ENCODE measurements around the gene SGPP1.
"Not testable (repeated sequence)": the region's sequence is repeated elsewhere in the genome, so short reads cannot be mapped to it uniquely, and the experiment has no call there.

SGPP1 gene, protein sequence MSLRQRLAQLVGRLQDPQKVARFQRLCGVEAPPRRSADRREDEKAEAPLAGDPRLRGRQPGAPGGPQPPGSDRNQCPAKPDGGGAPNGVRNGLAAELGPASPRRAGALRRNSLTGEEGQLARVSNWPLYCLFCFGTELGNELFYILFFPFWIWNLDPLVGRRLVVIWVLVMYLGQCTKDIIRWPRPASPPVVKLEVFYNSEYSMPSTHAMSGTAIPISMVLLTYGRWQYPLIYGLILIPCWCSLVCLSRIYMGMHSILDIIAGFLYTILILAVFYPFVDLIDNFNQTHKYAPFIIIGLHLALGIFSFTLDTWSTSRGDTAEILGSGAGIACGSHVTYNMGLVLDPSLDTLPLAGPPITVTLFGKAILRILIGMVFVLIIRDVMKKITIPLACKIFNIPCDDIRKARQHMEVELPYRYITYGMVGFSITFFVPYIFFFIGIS

DNA sequence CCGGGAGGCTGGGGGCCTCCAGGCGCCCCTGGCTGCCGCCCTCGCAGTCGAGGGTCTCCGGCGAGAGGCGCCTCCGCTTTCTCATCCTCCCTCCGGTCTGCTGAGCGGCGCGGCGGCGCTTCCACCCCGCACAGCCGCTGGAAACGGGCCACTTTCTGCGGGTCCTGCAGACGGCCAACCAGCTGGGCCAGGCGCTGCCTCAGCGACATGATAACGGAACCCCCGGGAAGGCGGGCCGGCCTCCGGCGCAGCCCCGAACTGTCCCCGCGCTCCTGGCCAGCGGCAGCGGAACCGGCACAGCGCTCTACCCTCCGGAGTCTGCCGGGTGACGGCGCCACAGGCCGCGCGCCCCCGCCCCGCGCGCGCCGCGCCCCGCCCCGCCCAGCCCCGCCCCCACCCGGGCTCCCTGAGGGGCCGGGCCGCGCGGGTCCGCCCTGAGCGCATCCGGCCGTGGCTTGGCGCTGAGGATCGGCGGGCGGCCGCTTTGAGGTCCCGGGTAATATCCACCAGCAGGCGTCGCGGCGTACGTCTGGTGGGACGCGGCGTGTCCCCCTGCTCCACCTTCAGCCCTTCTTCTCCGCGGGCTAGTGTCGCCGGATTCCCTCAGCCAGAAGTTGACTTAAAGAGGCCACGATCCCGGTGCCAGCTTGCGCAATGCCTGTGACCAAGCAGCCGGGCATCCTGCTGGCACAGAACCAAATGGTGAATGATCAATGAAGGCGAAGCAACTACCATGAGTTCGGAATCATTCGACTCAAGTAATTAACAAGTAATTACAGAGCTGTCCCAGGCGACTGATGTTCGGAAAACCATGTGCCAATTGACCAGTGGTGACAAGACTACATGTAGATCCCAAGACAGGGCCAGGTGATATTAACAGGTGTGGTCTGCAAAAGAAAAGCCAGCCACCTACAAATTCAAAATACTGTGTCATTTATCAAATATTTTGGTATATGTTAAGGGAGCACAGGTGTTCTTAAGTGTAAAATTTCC is at the start of gene SGPP1:
Gene SGPP1 (minus strand): TSS at position 330 of the 993 bp plus-strand sequence. CDS start 121 bp downstream, at position 209.
- peak; percentile 67 for DNase-seq (ENCODE audit: low read depth)

DNA sequence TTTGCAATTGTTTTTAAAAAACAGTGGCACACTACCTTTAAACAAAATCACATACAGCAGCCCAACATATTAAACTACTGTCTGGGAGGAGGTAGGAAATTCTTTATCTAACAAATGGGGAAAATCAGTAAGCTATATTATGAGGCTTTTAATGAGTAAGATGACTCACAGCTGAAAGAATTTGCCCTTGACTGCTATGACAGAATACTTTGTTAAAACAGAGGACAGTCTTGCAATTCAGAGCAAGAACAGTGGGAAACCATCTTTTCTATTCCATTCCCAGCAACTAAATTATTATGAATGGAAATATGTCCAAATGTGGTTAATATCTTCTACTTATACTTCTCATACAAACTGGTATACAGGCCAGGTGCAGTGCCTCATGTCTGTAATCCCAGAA is 49.2 kb upstream of the SGPP1 start:
- DNase-seq (ENCODE audit: low read depth) = no peak

DNA sequence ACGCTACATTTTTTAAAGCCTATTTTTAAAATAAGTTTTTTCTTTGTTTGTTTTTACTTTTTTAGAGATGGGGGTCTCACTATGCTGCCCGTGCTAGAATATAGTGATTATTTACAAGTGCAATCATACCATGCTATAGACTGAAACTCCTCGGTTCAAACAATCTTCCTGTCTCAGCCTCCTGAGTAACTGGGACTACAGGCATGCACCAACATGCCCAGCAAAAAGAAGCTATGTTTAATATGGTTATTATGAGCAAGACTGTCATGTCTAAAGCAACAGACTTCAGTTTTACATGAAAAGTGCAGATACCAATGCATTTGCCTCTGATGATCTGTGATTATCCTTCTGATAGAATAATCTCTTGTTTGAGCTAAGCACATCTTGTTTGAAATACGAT is 45.6 kb upstream of the SGPP1 start:
- DNase-seq (ENCODE audit: low read depth) = no peak

DNA sequence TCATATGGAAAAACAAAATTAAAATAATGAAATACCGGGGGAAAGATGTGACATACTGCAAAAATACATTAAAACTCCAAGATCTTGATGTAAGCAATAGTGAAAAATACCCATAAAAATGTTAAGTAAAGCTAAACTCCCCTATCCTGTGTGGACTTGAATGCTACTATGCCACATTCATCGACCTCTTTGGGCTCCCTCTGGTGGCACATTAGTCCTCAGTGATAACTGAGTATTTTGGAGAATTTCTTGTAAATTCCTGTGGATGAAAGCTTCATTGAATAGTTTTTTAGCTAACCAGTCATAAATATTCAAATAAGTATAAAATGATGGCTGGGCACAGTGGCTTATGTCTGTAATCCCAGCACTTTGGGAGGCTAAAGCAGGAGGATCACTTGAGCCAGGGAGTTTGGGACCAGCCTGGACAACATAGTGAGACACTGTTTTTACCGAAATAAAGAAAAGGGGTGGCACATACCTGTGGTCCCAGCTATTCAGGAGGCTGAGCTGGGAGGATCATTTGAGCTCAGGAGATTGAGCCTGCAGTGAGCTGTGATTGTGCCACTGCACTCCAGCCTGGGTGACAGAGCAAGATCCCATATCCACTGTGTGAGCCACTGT is 42.4 kb upstream of the SGPP1 start:
- no peak for DNase-seq (ENCODE audit: low read depth)

DNA sequence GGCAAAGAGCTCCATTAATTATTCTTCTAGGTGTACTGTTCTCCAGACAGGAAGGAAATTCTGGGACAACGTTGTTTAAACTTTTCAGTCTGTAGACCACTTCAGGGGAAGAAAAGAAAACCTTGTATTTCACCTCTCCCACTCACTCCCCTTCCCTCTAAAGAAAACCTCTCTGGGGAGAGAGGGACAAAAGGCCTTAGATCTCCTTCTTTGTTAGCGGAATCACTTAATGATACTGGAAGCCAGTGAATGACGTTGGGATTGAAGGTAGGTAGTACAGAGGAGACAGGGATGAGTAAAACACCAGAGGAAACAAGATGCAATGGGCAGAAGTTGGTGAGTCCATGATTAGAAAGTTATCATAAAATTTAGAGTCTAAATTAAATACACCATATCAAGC is 38.7 kb upstream of the SGPP1 start:
- no peak for DNase-seq (ENCODE audit: low read depth)

DNA sequence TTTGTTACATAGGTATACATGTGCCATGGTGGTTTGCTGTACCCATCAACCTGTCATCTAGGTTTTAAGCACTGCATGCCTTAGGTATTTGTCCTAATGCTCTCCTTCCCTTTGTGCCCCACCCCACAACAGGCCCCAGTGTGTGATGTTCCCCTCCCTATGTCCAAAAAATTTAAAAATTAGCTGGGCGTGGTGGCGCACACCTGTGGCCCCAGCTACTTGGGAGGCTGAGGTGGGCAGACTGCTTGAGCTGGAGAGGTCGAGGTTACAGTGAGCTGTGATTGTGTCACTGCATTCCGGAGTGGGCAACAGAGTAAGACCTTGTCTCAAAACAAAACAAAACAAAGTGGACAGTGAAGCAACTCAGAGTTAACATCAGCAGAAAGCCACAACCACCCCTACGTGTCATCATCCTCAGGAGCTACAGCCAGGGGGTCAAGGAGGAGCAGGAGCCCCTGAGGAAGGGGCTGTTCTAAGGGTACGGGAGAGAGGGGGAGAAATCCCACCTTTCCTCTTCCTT is 36.8 kb upstream of the SGPP1 start:
- no peak for DNase-seq (ENCODE audit: low read depth)

DNA sequence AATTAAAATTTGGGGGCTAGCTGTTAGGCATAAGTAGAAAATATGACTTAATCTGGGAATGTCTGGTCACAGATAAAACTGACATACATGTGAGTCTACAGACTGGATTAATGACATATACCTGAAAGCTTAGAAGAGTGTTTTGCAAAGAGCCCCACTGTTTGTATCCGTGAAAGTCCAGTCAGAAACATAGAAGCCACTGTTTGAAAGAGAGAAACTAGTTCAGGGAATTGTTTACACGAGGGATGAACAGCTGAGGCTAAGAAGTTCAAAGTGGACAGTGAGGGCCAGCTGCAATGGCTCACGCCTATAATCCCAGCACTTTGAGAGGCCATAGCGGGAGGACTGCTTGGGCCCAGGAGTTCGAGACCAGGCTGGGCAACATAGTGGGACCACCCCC is 36.2 kb upstream of the SGPP1 start:
- no peak for DNase-seq (ENCODE audit: low read depth)

DNA sequence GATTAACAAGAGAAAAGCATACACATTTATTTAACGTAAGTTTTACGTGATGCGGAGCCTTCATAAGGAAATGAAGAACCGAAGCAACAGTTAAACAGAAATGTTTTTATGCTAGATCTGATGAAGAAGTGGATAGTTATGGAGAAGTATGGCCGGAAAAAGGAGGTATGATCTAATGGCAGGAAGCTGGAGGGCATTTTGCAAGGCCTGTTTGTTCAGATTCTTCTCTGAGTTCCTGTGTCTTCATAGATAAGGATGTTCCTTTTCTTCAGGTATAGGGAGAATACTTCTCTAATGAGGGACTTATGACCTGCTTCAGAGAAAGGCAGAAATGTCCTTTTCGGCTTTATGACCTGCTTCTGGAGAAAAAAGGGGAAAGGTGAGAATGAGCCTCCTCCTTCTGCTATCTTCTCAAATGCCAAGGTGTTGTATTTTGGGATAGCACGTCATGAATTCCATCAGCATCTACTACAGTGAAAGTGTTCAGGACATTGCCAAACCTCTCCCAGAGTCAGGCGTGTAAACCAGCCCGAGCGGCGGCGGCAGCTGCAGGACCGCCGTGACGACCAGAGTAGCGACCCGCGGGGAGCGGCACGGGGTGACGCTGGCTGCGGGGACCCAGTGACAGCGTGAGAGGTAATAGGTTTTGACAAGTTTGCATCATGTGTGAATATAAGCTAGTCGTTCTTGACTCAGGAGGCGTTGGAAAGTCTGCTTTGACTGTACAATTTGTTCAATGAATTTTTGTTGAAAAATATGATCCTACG is 33.7 kb upstream of the SGPP1 start:
- no peak for DNase-seq (ENCODE audit: low read depth)

DNA sequence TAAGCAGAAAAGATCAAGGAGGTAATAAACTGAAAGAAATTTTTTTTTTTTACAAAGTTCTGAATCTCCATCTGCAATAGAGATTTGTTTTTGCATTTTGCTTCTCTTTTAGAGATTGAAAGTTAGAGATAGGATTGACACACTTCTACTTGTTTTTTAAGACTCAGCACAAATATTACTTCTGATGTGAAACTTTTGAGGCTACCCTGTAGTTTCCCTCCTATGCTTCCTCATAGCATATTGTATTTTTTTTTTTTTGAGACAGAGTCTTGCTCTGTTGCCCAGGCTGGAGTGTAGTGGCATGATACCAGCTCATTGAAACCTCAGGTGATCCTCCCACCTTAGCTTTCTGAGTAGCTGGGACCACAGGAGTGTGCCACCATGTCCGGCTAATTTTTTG is 32.1 kb upstream of the SGPP1 start:
- no peak for DNase-seq (ENCODE audit: low read depth)

DNA sequence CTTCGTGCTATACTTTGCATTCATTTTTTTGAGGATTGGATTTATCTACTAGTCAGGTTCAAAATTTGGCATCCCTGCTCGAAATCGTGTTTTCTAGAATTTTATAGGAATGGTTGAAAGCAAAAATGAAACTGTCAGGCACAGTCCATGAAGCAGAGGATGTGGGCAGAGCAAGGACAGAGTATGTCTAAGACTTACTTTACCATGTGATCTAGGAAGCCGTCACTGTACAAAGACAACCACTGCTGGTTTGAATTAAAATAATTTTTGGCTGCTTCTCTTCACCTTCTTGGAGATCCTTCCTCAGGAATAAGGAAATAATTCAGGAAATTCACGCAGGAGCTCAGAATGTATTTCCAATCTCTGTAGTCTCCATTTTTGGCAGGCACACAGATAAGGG is 31.6 kb upstream of the SGPP1 start:
- no peak for DNase-seq (ENCODE audit: low read depth)

DNA sequence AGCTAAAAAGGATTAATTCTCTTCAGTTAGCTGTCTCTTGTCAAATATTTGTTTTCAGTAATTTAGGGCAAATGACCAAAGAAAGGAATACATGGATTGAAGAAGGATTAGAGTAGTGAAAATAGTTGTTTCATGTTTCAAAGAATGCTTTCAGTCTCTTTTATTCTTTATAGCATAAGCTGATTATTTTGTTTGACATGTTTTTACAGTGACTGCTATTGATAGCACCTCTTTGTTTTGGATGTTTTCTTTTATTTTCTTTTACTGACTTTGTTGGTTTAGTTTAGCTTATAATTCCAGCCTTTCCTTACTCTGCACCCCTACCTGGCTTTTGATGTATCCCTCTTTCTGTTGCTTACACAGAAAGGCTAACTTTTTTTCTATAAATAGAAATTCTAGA is 29.3 kb upstream of the SGPP1 start:
- no peak for DNase-seq (ENCODE audit: low read depth)

DNA sequence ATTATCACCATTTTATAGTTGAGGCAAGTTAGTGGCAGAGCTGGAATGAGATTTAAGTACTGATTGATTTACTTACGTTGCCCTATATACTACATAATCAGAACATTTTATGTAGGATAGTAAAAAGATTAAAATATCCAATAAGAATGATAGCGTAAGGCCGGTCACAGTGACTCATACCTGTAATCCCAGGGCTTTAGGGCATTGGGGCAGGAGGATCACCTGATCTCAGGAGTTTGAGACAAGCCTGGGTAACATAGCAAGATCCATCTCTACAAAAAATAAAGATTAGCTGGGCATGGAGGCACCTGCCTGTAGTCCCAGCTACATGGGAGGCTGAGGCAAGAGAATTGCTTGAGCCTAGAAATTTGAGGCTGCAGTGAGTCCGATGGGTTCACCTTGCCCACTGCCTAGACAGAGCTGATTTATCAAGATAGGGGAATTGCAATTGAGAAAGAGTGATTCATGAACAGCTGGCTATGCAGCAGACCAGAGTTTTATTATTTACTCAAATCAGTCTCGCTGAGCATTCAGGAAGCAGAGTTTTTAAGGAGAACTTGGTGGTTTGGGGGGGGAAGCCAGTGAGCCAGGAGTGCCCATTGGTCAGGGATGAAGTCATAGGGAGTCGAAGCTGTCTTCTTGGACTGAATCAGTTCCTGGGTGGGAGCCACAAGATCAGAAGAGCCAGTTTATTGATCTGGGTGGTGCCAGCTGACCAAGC is 24.7 kb upstream of the SGPP1 start:
- no peak for DNase-seq (ENCODE audit: low read depth)

DNA sequence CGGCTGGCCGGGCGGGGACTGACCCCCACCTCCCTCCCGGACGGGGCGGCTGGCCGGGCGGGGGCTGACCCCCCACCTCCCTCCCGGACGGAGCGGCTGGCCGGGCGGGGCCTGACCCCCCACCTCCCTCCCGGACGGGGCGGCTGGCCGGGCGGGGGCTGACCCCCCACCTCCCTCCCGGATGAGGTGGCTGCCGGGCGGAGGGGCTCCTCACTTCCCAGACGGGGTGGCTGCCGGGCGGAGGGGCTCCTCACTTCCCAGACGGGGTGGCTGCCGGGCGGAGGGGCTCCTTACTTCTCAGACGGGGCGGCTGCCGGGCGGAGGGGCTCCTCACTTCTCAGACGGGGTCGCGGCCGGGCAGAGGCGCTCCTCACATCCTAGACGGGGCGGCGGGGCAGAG is 23.2 kb upstream of the SGPP1 start:
- DNase-seq (ENCODE audit: low read depth) = not testable (repeated sequence)

DNA sequence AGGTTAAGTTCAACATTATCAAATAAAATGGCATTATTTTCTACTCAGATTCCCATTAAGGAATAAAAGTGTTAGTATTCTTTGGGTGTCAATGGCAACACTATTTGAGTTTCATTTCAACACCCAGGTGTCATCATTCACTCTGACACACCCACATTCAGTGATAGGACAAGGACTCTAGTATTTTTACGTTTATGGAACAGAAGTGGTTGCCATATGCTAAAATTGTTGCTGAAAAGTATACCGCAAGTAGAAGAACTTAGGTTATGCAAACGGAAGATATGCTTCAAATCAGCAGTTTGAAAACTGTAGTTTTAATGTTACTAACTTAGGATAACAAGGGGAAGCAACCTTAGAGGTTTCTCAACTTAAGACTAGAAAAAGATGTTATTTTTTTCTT is 20.0 kb upstream of the SGPP1 start:
- DNase-seq (ENCODE audit: low read depth) = no peak

DNA sequence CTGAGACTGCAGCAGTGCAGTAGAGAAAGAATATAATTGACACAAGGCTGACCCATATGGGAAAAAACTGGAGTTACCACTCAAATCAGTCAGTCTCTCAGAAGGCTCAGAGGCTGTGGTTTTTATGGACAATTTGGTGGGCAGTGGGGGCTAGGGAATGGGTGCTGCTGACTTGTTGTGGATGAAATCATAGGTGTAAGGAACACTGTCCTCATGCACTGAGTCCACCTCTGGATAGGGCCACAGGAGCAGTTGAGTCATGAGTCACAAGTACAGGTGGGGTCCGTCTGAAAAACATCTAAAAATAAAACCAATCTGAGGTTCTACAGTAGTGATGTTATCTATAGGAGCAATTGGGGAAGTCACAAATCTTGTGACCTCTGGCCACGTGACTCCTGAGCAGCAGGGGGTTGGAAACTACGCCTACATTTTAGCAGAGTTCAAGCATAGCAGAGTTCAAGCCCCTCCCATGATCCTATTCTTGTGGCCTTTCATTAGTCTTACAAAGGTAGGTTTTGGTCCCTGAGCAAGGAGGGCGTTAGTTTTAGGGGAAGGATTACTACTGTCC is 18.1 kb upstream of the SGPP1 start:
- no peak for DNase-seq (ENCODE audit: low read depth)

DNA sequence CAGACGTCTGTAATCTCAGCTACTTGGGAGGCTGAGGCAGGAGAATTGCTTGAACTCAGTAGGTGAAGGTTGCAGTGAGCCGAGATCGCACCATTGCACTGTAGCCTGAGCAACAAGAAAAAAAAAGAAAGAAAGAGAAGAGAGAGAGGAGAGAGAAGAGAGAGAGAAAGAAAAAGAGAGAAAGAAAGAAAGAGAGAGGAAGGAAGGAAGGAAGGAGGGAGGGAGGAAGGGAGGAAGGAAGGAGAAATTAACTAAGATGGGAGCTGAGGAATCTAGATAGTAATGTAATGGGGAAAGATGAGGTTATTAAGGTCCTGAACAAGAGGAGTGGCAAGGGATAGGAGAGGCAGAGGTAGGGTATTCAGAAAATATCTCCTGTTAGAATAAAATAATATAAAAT is 17.4 kb upstream of the SGPP1 start:
- no peak for DNase-seq (ENCODE audit: low read depth)

DNA sequence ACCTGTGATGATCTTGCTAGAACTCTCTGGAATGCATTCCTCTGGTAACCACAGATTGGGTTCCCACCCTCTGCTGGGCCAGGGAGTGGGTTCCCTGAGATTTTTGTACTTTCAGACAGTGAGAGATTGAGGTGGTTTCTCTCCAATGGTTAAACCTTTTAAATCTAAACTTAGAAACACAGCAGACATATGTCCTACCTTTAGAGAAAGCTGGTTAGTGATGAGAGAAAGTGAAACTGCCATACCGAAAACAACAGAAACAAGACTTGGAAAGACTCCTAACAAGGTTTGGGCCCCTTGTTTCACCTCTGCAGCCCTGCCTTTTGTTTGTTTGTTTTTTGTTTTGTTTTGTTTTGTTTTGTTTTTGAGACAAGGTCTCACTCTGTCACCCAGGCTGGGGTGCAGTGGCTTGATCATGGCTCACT is 9.7 kb upstream of the SGPP1 start:
- DNase-seq (ENCODE audit: low read depth) = no peak

DNA sequence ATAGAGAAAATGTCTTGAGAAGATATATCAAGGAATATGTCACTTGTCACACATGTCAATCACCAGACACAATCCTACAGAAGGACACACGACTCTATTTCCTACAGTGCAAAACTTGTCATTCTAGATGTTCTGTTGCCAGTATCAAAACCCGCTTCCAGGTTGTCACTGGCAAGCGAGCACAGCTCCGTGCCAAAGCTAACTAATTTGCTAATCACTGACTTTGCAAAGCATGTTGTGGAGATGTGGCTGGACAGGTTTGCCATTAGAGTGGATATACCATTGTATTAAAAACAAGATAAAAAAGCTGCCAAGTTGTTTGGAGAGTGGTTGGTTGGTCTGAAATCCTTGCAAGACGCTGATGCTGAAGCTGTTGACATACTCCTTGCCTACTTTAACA is 7.9 kb upstream of the SGPP1 start:
- DNase-seq (ENCODE audit: low read depth) = no peak

DNA sequence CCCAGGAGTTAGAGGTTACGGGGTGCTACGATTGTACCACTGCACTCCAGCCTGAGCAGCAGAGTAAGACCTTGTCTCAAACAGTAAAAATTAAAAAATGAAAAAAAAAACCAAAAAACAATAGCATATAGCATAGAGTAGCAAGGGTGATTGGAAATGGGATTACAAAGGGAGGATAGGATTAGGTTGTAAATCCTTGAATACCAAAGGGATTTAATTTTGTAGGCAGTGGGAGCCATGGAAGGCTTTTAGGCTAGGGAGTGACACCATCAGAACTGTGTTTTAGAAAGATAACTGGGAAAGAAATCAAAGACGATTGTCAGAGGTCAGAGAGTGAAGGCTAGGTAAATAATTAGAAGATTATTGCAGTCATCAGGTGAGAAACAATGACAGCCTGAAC is 2.8 kb upstream of the SGPP1 start:
- DNase-seq (ENCODE audit: low read depth) = no peak

DNA sequence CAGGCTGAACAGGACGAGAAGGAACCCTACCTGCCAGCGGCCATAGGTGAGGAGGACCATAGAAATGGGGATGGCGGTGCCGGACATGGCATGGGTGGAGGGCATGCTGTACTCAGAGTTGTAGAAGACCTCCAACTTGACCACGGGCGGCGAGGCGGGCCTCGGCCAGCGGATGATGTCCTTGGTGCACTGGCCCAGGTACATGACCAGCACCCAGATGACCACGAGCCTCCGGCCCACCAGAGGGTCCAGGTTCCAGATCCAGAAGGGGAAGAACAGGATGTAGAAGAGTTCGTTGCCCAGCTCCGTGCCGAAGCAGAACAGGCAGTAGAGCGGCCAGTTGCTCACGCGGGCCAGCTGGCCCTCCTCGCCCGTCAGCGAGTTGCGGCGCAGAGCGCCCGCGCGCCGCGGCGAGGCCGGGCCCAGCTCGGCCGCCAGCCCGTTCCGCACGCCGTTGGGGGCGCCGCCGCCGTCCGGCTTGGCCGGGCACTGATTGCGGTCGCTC is 582 bp downstream of the SGPP1 start:
- DNase-seq (ENCODE audit: low read depth) = peak; percentile 5

Measured in stimulated activated CD8-positive, alpha-beta memory T cell treated with anti-CD3 and anti-CD28 coated beads, Interleukin-12 subunit alpha, Interleukin-12 subunit beta, amount 100 ng/mL, for 4 hours (primary cell).